ENCODE measurements around the gene ANKRD11. TPM values are rescaled to one million over a fixed set of nuclear protein-coding genes. Genes with fewer than 3 reads are reported as not detected.
A peak's percentile ranks its signal among the peaks of the same experiment; 100 is the strongest.

The ANKRD11 gene
- total and polyA plus RNA-seq, 7 donors: 30.6 to 161 (median 42.8) TPM

GRCh38 chr16:89257757-89258465 lies 232.4 kb downstream of the ANKRD11 start:
- 57 to 74% methylated on average over 18 of the region's 18 CpGs for WGBS, 2 donors
- Histone ChIP-seq H3K27me3 (peaks cover 14 to 35% (median 25%) of the 10 kb centered on the region in 3 donors), H3K4me3 (peak overlapping the region in 3 of 4 donors; percentile 34 to 45 (median 43)), H3K27ac (no peak overlapping the region), H3K36me3 (no peaks in the 10 kb centered on the region), H3K4me1 (peaks cover 0 to 14% (median 13%) of the 10 kb centered on the region in 4 donors), H3K9me3 (no peaks in the 10 kb centered on the region)
- DNase-seq: no peak
- TF ChIP-seq CTCF (IDR thresholded peaks at IDR 0.05) (no peak), POLR2A (IDR thresholded peaks at IDR 0.05) (no peak), POLR2AphosphoS5 (IDR thresholded peaks at IDR 0.05) (no peak), EP300 (IDR thresholded peaks at IDR 0.05) (no peak)
- intact Hi-C loops (cut with DNase I): no loop called here

- TF ChIP-seq POLR2A (IDR thresholded peaks at IDR 0.05): no peak
- TF ChIP-seq EP300 (IDR thresholded peaks at IDR 0.05): no peak
- no peak for TF ChIP-seq POLR2AphosphoS5 (IDR thresholded peaks at IDR 0.05)
- no peak for TF ChIP-seq CTCF (IDR thresholded peaks at IDR 0.05)
- no peak for DNase-seq
- Histone ChIP-seq H3K4me1 (peaks cover 0 to 14% (median 13%) of the 10 kb centered on the region in 4 donors), H3K27me3 (peaks cover 14 to 35% (median 25%) of the 10 kb centered on the region in 3 donors), H3K4me3 (peak overlapping the region; percentile 7 to 45 (median 38)), H3K36me3 (no peaks in the 10 kb centered on the region), H3K27ac (no peak overlapping the region), H3K9me3 (no peaks in the 10 kb centered on the region)
- intact Hi-C loops (cut with DNase I): no loop called here
- WGBS, 2 donors: 3% methylated on average over 44 of the region's 44 CpGs
Measured at GRCh38 chr16:89257281-89257731, 233.1 kb downstream of the ANKRD11 start.

- WGBS, 2 donors: 1 to 4% methylated on average over 57 of the region's 57 CpGs
- peak overlapping the region; percentile 3 to 45 (median 38) for H3K4me3 ChIP-seq
- intact Hi-C loops (cut with DNase I): no loop called here
- H3K27me3 ChIP-seq: peaks cover 14 to 35% (median 25%) of the 10 kb centered on the region in 3 donors
- H3K36me3 ChIP-seq: no peaks in the 10 kb centered on the region
- no peak overlapping the region for H3K27ac ChIP-seq
- no peaks in the 10 kb centered on the region for H3K9me3 ChIP-seq
- DNase-seq: peak; percentile 75
- peak in 1 of 4 donors; percentile 9 for TF ChIP-seq POLR2AphosphoS5 (IDR thresholded peaks at IDR 0.05)
- no peak for TF ChIP-seq EP300 (IDR thresholded peaks at IDR 0.05)
- H3K4me1 ChIP-seq: peaks cover 0 to 14% (median 13%) of the 10 kb centered on the region in 4 donors
Measured at GRCh38 chr16:89256651-89257254, 233.6 kb downstream of the ANKRD11 start.

- TF ChIP-seq CTCF (IDR thresholded peaks at IDR 0.05) (no peak), POLR2AphosphoS5 (IDR thresholded peaks at IDR 0.05) (no peak), EP300 (IDR thresholded peaks at IDR 0.05) (no peak), POLR2A (IDR thresholded peaks at IDR 0.05) (no peak)
- H3K4me3 ChIP-seq: no peak overlapping the region
- 93 to 95% methylated on average over 10 of the region's 10 CpGs for WGBS, 2 donors
- H3K9me3 ChIP-seq: no peaks in the 10 kb centered on the region
- H3K27ac ChIP-seq: no peak overlapping the region
- DNase-seq: no peak
- peaks cover 0 to 14% (median 13%) of the 10 kb centered on the region in 4 donors for H3K4me1 ChIP-seq
- peaks cover 10 to 22% (median 18%) of the 10 kb centered on the region in 3 donors for H3K27me3 ChIP-seq
- intact Hi-C loops (cut with DNase I): no loop called here
- no peaks in the 10 kb centered on the region for H3K36me3 ChIP-seq
Measured at GRCh38 chr16:89253548-89254287, 236.6 kb downstream of the ANKRD11 start.
